Measurements from ENCODE around the gene ARL14.

- TF ChIP-seq, protein P1, sequence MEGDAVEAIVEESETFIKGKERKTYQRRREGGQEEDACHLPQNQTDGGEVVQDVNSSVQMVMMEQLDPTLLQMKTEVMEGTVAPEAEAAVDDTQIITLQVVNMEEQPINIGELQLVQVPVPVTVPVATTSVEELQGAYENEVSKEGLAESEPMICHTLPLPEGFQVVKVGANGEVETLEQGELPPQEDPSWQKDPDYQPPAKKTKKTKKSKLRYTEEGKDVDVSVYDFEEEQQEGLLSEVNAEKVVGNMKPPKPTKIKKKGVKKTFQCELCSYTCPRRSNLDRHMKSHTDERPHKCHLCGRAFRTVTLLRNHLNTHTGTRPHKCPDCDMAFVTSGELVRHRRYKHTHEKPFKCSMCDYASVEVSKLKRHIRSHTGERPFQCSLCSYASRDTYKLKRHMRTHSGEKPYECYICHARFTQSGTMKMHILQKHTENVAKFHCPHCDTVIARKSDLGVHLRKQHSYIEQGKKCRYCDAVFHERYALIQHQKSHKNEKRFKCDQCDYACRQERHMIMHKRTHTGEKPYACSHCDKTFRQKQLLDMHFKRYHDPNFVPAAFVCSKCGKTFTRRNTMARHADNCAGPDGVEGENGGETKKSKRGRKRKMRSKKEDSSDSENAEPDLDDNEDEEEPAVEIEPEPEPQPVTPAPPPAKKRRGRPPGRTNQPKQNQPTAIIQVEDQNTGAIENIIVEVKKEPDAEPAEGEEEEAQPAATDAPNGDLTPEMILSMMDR (IDR thresholded peaks at IDR 0.05): no peak
- TF ChIP-seq POLR2A (IDR thresholded peaks at IDR 0.05): no peak
Observed at GRCh38 chr3:160684368-160684740, 7.4 kb downstream of the ARL14 start.
